Bronchial epithelial cell (primary cell): ENCODE data around the gene UNC45A. TPM values are rescaled to one million over a fixed set of nuclear protein-coding genes. Genes with fewer than 3 reads are reported as not detected.

ENCODE experiments used
- DNase-seq: peaks from one replicate; pipeline ENCODE4 v3.0.0-alpha.2; 2010; ENCODE audit warnings: low read depth
- FAIRE-seq: peaks from 2 replicates; lab custom pipeline; 2011; peaks lifted over from hg19 to GRCh38; lab: Jason Lieb, UNC
- H3K27me3 ChIP-seq: 2 replicates; pipeline ENCODE4 v1.5.1; 2011; ENCODE audit warnings: low read length; ENCODE audit not compliant: control insufficient read depth, insufficient read depth
- H3K36me3 ChIP-seq: 2 replicates; pipeline ENCODE4 v1.5.1; 2011; ENCODE audit warnings: low read length; ENCODE audit not compliant: control insufficient read depth, insufficient read depth
- H3K4me3 ChIP-seq: 2 replicates; pipeline ENCODE4 v1.5.1; 2011; ENCODE audit warnings: mild to moderate bottlenecking, low read depth, low read length, control low read depth
- total RNA-seq: library from RNA; depleted of rRNA; stranded (reverse); fragments of >200 nt; gene quantifications from 2 replicates; pipeline ENCODE4 v1.2.1, GENCODE V29; 2014
- TF ChIP-seq, protein P1 (sequence below): IDR thresholded peaks from 2 replicates; pipeline ENCODE4 v1.5.1; 2011; ENCODE audit warnings: mild to moderate bottlenecking, moderate library complexity, low read length, control low read depth, inconsistent platforms; ENCODE audit not compliant: insufficient read depth, severe bottlenecking

Gene UNC45A
- total RNA-seq, 1 donor from 2014 or later = 64.8 TPM

GRCh38 chr15:90949979-90950675, 15.0 kb downstream of the UNC45A start:
- DNase-seq = no peak
- TF ChIP-seq, protein P1, sequence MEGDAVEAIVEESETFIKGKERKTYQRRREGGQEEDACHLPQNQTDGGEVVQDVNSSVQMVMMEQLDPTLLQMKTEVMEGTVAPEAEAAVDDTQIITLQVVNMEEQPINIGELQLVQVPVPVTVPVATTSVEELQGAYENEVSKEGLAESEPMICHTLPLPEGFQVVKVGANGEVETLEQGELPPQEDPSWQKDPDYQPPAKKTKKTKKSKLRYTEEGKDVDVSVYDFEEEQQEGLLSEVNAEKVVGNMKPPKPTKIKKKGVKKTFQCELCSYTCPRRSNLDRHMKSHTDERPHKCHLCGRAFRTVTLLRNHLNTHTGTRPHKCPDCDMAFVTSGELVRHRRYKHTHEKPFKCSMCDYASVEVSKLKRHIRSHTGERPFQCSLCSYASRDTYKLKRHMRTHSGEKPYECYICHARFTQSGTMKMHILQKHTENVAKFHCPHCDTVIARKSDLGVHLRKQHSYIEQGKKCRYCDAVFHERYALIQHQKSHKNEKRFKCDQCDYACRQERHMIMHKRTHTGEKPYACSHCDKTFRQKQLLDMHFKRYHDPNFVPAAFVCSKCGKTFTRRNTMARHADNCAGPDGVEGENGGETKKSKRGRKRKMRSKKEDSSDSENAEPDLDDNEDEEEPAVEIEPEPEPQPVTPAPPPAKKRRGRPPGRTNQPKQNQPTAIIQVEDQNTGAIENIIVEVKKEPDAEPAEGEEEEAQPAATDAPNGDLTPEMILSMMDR = no peak
- H3K27me3 ChIP-seq = no peaks in the 10 kb centered on the region
- H3K4me3 ChIP-seq = no peak overlapping the region
- H3K36me3 ChIP-seq = peaks cover 30% of the 10 kb centered on the region
- peak; percentile 60 for FAIRE-seq

DNA sequence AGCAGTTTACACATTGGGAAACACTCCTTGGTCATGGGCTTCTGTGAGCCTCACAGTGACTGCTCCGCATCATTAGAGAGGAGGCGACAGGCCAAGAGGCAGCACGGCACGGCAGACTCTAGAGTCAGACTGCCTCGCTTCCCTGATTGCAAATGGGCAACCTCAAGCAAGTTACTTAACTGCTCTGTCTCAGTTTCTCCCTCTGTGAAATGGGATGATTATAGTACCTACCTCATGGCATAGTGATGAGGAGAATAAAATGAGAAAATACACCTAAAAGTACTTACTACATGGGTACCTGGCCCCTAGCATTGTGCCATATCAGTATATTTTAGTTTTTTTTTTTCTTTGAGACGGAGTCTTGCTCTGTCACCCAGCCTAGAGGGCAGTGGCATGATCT, 15.6 kb downstream of the UNC45A start:
- no peak for FAIRE-seq
- TF ChIP-seq, protein P1 = no peak
- Histone ChIP-seq H3K36me3 (peaks cover 29% of the 10 kb centered on the region), H3K4me3 (no peak overlapping the region), H3K27me3 (no peaks in the 10 kb centered on the region)
- DNase-seq = no peak

- H3K36me3 ChIP-seq = peaks cover 21% of the 10 kb centered on the region
- FAIRE-seq (no peak), DNase-seq (no peak)
- no peaks in the 10 kb centered on the region for H3K27me3 ChIP-seq
- no peak overlapping the region for H3K4me3 ChIP-seq
- TF ChIP-seq, protein P1 = no peak
Observed at GRCh38 chr15:90952901-90953677, 18.0 kb downstream of the UNC45A start.

- FAIRE-seq (no peak), DNase-seq (no peak)
- TF ChIP-seq, protein P1 = no peak
- H3K36me3 ChIP-seq = peaks cover 18% of the 10 kb centered on the region
- H3K4me3 ChIP-seq = peak overlapping the region; percentile 91
- H3K27me3 ChIP-seq = no peaks in the 10 kb centered on the region
Observed at GRCh38 chr15:90953947-90954711, 19.0 kb downstream of the UNC45A start.

- FAIRE-seq (no peak), DNase-seq (peak; percentile 89)
- Histone ChIP-seq H3K36me3 (peaks cover 16% of the 10 kb centered on the region), H3K4me3 (peak within 1 kb of the TSS; percentile 91), H3K27me3 (no peaks in the 10 kb centered on the region)
- TF ChIP-seq, protein P1 = no peak
Observed at GRCh38 chr15:90954712-90955623, 19.9 kb downstream of the UNC45A start, which contains the start of gene RCCD1. RCCD1 (plus strand) TSS chr15:90954884; CDS start chr15:90956735, 1,851 bp downstream.
